ENCODE results near the gene LHFPL6.

- no peak for TF ChIP-seq SUZ12 (IDR thresholded peaks at IDR 0.05)
- no peak for TF ChIP-seq FOXM1 (IDR thresholded peaks at IDR 0.05; ENCODE audit: borderline replicate concordance)
- no peak for TF ChIP-seq ARNT (IDR thresholded peaks at IDR 0.05)
- no peak for TF ChIP-seq BHLHE40 (IDR thresholded peaks at IDR 0.05; ENCODE audit: borderline replicate concordance)
- no peak for TF ChIP-seq CTBP1 (IDR thresholded peaks at IDR 0.05; ENCODE audit: borderline replicate concordance)
- no peak for TF ChIP-seq SP1 (IDR thresholded peaks at IDR 0.05)
- TF ChIP-seq LEF1 (IDR thresholded peaks at IDR 0.05; ENCODE audit: borderline replicate concordance): no peak
- TF ChIP-seq PKNOX1 (IDR thresholded peaks at IDR 0.05): no peak
- TF ChIP-seq TARDBP (IDR thresholded peaks at IDR 0.05): no peak
- TF ChIP-seq FOXA1 (IDR thresholded peaks at IDR 0.05): no peak
- no peak for TF ChIP-seq ZNF384 (IDR thresholded peaks at IDR 0.05)
- no peak for TF ChIP-seq FOXK2 (IDR thresholded peaks at IDR 0.05)
- TF ChIP-seq HDGF (IDR thresholded peaks at IDR 0.05; ENCODE audit: borderline replicate concordance): no peak
Measured at GRCh38 chr13:39402221-39402970, 200.6 kb downstream of the LHFPL6 start.

Data from HEK293T (cell line).